SKM-1 (cell line): Measurements from ENCODE around the gene CDH4.

Experiments used
- DNase-seq: peaks from one replicate; lab custom pipeline; 2025; ENCODE audit not compliant: unreplicated experiment; lab: John Stamatoyannopoulos, UW

CDH4 gene

DNA sequence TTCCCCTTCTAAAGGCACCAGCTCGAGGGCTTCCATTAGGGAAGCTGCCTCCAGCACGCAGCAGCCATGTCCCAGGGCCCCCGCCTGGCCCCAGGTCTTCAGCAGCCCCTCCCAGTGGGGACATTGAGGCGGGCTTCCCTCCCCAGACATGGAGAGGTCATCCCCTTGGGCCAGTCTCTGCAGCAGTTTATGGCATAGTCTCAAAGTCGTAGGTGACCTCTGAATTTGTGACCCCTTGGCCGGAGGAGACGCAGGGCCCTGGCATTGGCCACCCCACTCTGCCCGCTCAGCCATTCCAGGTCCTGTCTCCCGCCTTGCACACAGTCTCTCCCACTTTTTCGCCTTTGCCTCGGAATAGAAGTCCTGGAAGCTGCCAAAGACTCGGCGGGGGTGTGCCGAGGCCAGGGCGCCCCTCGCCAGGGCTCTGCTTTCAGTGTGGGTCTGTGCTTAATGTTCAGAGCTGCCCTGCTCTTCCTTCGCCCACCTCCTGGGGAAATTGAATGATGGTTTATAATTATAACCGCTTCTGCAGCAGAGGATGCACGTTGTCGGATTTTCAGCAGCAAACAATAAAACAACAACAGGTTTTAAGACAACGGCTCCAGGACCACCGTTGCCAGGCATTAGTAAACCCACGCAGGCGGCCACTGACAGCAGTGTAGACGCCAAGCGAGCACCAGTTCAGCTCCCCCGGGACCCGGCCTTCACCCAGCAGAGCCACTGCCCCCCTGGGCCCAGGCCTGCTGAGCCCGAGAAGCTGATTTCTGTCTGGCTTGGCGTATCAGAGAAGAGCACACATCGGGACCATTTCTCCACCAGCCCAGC lies 626.6 kb downstream of the CDH4 start:
- no peak for DNase-seq

DNA sequence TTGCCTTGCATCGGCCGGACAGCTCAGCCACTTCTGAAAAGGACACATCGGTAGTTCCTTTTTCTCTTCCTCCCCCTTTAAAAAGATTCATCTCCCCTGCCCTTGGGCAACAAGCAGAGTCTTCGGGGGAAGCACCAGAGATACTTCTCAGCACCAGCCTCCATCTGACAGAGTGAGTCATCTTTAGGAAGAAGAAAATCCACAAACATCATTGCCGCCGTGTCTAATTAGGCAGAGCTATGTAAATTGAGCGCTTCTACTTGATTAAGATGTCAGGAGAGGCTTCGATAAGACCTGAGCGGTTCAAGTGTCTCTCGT lies 627.2 kb downstream of the CDH4 start:
- no peak for DNase-seq

DNA sequence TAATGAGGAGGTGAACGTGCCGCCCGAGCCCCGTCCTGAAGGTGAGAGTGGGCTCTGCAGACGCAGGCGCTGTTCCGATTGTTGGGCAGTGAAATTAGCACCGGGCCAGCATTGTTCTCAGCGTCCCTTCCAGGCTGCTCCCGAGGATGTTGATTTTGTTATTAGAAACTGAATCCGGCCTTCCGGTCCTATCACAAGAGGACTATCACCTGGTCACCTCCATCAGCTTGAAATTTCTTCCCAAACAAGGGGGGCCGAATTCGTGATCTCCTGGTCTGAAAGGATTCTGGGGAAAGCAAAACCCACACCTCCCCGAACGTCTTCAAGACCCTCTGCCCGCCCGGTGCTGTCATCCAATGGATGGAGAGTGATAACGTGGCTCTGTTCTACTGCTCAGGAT lies 627.6 kb downstream of the CDH4 start:
- DNase-seq, result no peak

DNA sequence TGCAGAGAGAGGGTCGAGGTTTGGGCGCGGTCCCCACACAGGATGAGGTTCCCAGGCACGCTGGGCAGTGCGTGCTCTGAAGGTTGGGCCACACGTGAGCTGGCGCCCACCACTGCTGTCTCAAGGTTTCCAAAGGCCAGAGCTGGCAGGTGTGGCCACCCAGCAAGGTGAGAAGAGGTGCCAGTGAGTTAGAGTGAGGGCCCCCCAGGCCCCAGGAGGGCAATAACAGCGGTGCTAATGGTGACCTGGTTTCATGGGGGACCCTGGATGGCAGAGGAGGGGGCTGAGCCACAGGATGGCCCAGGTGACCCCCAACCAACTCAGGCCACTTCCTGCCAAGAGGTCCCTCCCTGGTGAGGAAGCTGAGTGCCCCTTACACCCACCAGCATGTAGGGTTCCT lies 628.6 kb downstream of the CDH4 start:
- no peak for DNase-seq

DNA sequence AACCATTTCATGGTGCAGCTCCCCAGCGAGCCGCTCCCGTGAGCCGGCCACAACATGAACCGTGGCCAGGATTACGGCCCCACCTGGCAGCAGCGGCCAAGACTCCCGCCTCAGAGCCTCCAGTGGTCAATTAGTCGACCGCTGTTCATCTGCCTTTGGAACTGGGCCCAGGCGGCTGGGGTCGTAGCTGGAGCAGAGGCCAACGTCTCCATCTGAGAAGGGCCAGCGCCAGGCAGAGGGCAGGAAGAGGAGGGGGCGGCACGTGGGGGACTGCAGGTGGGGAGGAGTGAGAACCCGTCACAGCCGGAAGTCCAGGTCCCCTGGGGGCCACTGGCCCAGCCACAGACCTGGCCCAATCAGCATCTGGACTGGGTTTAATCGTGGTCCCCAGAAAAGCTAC lies 629.4 kb downstream of the CDH4 start:
- DNase-seq, result no peak

DNA sequence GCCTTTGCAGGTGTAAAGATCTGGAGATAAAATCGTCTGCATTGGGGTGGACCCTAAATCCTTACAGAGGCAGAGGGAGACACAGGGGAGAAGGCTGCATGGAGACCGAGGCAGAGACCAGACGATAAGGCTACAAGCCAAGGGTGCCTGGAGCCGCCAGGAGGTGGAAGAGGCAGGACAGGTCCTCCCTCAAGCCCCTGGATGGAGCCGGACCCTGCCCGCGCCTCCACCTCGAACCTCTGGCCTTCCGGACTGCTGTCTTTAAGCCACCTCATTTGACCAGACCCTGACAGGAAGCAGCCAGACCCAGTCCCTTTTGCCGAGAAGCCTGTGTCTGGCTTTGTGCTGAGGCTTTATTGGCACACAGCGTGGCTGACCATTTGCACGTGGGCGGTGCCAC lies 629.8 kb downstream of the CDH4 start:
- DNase-seq, result no peak

DNA sequence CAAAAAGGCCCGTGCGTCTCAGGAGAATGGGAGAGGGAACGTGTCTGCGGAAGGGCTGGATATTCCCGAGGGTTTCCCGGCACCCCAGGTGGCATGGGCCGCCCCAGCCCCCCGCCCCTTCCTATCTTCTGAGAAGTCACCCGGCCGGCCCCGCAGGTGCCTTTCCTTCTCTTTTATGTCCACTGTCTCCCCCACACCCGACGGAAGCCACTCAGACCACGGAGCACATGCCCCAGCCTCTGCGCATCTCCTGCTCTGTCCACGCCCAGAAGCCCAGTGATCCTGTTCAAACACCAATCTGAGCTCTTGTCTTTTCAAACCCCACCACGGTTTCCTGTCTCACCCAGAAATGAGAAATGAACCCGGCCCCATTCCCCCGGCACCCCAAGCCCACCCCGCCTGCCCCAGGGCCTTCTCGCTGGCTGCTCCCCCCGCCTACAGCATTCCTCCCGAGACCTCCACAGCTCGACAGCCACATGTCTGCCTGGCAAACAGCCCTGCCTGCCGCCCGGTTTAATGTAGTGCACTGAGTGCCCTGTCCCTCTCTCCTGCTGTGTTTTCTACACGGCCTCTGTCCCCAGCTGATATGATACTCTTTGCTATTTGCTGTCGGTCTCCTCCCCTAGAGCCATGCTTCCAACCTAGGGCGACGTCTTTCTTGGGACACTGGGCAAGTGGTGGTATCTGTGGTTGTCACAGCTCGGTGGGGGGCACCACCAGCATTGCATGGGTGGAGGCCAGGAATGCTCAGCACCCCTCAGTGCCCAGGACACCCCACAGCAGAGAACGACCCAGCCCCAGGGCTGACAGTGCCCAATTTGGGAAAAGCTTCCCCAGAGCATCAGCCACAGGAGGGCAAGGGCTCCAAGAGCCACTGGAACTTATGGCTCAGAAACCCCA lies 630.9 kb downstream of the CDH4 start:
- no peak for DNase-seq

DNA sequence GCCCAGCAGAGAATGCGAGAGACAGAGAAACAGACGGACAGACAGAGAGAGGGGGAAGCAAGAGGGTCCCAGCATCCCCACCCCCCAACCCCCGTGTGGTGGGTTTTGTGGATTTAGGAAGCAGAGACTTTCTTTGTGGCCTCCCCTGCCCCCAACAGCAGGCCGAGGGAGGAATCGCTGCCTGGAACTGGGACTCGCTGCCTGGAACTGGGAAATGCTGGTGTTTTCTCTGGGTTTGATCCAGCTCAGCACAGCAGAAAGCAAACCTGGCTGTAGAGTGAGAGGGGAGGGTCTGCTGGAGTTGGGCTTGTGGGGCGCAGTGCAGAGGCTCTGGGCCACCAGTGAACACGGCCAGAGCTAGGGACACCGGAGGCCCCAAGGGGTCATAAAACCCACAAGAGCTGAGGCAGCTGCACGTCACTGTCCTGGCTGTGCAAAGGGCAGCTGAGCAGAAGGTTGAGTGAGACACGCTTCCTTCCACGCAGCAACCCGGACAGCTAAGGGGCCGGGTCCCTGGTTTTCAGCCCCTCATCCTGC lies 631.9 kb downstream of the CDH4 start:
- DNase-seq, result no peak

DNA sequence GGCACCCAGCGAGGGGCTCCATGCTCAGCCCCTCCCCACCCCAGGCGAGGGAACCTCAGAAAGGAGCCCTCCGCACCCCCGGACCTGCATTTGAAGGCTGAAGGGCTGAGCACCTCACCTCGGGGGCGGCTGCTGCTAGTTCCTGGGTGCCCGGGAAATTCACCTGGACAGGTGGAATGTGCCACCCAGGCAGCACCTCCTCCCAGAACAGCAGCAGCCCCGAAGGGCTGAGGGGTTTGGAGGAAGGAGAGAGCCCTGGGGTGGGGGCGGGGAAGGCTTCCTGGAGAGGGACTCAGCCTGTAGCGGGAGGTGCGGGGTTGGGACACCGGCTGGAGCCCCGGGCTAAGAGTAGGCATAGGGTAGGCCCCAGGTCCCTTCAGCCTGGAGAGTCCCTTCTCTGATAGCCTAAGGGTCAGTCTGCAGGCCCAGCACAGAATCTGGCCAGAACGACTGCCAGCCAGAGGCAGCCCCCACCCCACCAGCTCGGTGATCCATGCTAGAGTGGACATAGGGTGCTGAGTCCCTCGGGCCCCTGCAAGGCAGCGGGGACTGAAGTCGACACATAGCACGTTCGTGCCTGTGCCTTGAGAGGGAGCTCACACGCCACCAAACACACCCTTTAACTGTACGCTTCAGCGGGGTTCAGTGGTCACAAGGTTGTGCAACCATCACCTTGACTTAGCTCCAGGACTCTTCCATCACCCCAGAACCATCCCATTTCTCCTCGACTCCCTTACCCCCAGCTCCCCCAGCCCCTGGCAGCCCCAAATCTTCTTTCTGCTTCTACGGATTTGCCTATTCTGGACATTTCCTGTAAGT lies 632.7 kb downstream of the CDH4 start:
- DNase-seq, result no peak

DNA sequence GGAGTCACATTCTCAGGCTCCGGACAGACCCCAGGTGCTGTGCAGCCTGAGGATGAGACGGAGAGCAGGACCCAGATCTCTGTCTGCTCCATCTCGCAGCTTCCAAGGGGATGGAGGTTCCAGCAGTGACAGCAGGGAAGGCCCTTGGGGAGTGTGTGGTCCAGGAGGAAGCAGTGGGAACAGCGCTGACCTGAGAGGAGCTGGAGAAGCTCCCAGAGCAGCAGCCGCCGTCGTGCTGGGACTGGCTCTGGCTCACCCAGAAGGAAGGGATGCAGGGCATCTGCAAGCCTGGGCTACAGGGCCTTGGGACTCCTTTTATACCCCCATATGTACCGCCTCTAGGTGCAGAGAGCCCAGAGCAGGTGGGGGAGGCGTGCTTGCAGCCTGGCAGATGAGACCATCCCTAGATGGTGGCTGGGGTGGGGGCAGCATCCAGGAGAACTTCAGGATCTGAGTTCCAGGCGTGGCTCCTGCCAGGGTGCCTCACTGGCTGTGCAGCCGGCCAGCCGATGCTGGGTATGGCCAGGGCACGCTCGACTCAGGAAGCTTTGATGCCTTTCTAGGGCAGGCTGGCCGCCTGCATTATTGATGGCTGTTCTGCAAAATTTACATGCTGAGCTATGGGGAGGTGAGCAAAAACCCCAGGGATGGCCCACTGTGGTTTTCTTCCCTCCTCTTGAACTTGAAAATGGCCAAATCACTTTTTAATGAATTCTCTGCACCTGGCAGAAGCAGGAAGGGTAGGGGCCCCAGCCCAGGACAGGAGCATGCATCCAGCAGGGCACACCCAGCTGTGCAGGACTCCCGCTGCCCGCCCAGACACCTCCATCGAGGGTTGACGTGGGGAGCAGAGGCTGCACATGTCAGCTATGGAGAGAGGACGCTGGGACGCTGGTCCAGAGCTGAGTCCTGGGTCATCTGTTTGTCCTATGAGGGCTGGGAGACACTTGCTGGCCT lies 634.0 kb downstream of the CDH4 start:
- no peak for DNase-seq

DNA sequence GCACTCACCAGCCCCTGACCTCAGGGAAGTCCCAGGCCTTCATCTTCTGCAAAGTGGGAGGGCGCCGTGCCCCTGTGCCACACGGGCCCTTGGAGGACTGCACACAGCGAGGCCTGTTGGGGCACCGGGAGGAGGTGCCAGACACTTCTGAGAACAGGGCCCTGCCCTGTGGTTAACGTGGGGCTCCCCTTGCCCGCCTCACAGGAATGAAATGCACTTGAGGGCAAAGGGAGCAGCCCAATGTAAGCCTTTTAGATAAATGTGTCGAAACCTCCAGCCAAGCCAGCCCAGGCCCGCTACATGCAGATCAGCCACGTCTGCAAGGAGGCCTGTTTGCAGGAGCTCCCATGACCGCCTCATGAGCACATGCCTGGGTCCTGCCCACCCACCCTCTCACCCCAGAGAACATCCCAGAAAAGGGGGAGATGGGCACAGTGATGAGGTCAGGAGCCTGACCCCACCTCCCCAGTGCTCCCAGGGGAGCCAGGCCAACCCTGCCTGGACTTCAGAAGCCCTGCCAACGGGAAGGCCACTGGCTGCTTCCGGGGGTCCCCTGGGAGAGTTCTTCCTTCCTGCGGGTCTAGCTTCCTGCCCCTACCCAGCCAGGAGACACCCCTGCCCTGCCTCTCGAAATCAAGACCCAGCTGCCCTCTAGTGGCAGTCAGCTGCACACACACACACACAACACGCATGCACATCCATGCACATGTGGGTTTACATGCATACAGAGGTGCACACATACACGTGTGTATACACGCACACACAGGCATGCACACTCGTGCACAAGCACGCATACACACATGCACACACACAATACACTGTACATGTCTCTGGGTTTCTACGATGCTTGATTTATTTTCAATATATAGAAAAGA lies 634.9 kb downstream of the CDH4 start:
- DNase-seq, result no peak

DNA sequence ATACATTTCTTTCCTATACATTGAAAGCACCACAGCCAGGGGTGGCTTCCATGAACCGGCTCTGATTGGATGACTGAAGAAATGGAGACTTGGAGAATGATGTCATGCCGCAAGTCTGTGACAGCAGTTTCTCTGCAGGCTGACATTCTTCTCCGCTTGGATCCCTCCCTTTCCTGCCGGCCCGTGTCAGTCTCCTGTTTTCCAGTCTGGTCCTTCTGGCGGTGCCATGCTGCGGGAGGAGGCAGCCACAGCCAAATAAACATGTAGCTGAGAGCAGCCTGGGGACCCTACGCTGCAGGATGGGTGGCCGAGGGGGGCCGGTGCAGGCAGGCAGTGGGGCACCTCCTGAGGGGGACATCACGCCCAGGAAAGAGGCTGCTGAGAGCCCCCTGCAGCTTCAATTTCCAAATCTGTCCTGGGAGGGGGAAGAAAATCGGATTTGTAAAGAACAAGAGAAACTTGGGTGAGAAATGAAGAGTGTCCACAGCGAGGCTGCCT lies 635.6 kb downstream of the CDH4 start:
- DNase-seq, result no peak

DNA sequence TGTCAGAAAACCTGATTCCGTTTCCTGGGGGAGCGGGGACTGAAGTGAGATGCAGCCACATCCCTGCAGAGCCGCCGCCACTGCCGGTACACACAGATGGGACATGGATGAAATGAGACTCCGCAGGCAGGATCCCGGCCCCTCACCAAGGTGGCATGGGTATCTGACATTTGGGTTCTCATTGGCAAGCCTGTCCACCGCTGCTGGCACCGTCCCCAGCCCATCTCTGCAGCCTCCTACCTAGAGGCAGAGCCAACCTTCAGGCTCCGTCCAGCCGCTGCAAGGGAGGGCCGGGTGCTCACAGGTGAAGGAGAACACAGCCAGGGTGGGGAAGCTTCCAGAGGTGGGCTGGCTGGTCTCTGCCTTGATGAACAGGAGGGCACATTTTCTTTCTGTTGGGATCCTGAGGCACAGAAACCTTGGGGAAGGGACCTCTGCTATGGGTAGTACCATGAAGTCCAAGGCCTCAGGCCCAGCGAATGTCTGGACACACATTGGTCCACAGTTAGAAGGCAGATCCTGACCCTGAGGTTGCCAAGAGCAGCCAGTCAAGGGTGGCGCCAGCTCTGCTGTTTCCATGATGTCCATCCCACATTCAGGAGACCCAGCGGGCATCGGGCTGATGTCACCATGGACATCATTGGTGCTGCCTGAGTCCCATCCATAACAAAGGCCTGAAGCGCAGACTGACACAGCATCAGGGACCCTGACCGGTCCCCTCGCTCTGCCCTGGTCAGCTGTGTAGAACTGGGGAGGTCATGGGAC lies 636.2 kb downstream of the CDH4 start:
- DNase-seq, result no peak

DNA sequence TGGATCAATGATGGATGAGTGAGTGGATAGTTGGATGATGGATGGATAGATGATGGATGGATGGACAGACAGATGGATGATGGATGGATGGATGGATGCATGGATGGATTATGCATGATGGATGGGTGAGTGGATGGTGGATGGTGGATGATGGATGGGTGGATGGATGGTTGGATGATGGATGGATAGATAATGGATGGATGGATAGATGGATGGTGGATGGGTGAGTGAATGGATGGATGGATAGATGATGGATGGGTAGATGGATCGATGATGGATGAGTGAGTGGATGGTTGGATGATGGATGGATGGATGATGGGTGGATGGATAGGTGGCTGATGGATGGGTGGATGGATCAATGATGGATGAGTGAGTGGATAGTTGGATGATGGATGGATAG lies 637.6 kb downstream of the CDH4 start:
- no peak for DNase-seq

DNA sequence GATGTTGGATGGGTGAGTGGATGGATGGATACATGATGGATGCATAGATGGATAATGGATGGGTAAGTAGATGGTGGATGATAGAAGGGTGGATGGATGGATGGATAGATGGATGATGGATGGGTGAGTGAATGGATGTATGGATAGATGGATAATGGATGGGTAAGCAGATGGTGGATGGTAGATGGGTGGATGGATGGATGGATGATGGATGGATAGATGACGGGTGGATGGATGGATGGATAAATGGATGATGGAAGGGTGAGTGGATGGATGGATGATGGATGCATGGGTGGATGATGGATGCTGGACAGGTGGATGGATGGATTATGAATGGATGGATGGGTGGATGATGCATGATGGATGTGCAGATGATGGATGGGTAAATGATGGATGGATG lies 638.1 kb downstream of the CDH4 start:
- no peak for DNase-seq

DNA sequence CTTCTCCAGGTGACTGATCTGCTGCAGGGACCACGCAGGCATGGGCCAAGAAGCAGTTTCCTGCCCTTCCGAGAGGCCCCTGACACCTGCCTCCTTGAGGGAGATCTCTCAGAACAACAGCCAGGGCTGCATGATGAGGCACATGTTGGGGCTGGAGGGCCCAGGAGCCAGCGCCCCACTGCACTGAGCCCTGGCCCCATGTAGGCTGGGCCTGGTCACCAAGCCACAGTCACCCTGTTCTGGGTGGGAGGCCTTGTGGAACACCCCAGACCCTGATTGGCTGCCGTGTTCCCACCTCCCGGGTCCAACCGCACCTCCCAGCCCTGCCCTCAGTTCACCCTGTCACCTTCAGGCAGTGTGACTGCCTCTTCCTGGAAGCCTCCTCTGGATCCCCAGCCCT lies 639.4 kb downstream of the CDH4 start:
- DNase-seq, result no peak

DNA sequence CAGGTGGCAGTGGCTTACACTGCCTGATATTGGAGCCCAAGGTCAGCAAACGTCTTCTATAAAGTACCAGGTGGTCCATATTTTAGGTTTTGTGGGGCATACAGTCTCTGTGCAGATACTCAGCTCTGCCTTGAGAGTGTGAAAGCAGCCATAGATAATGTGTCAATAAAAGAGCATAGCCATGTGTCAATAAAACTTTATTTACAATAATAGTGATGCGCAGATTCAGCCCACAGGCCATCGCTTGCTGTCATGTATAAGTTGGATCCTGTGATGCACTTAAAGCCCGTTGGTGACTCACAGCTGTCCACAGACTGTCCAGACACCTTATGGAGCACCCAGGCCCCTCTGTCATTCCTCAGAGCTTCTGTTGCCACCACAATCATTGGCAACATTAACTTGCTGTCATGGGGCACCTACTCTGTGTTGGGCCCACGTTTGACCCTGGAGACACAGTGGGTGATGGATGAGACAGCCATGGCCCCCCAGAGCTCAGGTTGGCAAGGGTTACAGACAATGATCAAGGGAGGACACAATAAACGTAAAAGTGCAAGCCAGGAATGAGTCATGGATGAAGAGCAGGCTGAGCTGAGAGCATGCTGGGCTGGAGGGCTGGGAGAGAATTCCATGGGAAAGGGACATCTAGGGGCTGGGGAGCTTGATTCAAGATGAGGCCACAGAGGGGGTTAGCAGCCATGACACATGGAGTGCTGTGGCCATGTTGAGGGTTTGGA lies 640.0 kb downstream of the CDH4 start:
- no peak for DNase-seq

DNA sequence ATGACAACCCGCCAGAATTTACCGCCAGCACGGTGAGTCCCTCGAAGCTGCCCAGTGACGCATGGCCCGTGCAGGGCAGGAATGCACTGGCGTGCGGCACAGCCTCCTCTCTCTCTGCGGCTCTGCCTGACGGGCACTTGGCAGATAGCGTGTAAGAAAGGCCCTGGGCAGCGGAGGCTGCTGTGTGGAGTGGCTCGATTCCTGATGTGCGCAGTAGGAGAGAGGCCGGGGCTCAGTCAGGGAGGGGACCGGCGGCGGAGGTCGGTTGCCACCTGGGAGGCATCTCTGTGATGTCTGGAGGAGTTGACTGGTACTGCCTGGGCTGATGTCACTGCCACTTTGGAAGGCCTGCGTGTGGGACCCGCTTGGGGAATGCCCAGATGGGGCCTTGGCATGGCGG lies 643.0 kb downstream of the CDH4 start:
- DNase-seq, result no peak
